Aorta (tissue), 5 donors: ENCODE results near the gene AUTS2. TPM values are rescaled to one million over a fixed set of nuclear protein-coding genes. Genes with fewer than 3 reads are reported as not detected.

Experiments used
- ATAC-seq: fragments of 200-7000 bp; cut with Tn5 transposase; one replicate; pipeline ENCODE4 v1.9.1; 2022; ENCODE audit warnings: moderate library complexity; ENCODE audit not compliant: low FRiP score
- DNase-seq, 2 donors: peaks; one replicate each; pipeline ENCODE4 v3.0.0-alpha.2; 2020
- H3K27ac ChIP-seq, 2 donors: one replicate each; pipeline ENCODE4 v1.5.1; 2013; ENCODE audit warnings: low read length in 2 of 2, mild to moderate bottlenecking in 2 of 2, moderate library complexity in 2 of 2, control low read depth in 1 of 2, inconsistent platforms in 1 of 2, low read depth in 1 of 2
- H3K27me3 ChIP-seq, 2 donors: one replicate each; pipeline ENCODE4 v1.6.1; 2013; ENCODE audit warnings: control low read depth in 1 of 2, low read length in 1 of 2, mild to moderate bottlenecking in 1 of 2, moderate library complexity in 1 of 2; ENCODE audit not compliant: insufficient read depth in 2 of 2, control insufficient read depth in 1 of 2
- H3K36me3 ChIP-seq, 2 donors: one replicate each; pipeline ENCODE4 v1.6.1; 2013; ENCODE audit warnings: control low read depth in 1 of 2, low read length in 1 of 2, mild to moderate bottlenecking in 1 of 2; ENCODE audit not compliant: insufficient read depth in 2 of 2, control insufficient read depth in 1 of 2
- H3K4me1 ChIP-seq, 2 donors: one replicate each; pipeline ENCODE4 v1.6.1; 2013; ENCODE audit warnings: low read length in 2 of 2, control low read depth in 1 of 2, mild to moderate bottlenecking in 1 of 2, moderate library complexity in 1 of 2; ENCODE audit not compliant: insufficient read depth in 2 of 2, control insufficient read depth in 1 of 2
- H3K4me3 ChIP-seq, 2 donors: one replicate each; pipeline ENCODE4 v1.5.1; 2013; ENCODE audit warnings: low read length in 2 of 2, control low read depth in 1 of 2, mild to moderate bottlenecking in 1 of 2
- H3K9me3 ChIP-seq: one replicate; pipeline ENCODE4 v1.6.1; 2013; ENCODE audit warnings: mild to moderate bottlenecking, low read length; ENCODE audit not compliant: control insufficient read depth
- WGBS, 2 donors: extraction: QIAGEN DNeasy Blood & Tissue Kit; methylation state at CpG; one replicate each; pipeline ENCODE4 v1.1.7; 2013; 5-methylcytosine and 5-hydroxymethylcytosine counted together
- intact Hi-C, 2 donors: fragments of 100-400 bp; cut with DNase I; formaldehyde crosslinking; loops; one replicate each; pipeline versions ENCODE4 v1.14.2 to v1.15.0; 2022
- polyA plus RNA-seq, 2 donors: library from polyadenylated mRNA; stranded (reverse); fragments of 200-250 nt; gene quantifications; one replicate each; pipeline ENCODE4 v1.2.3, GENCODE V29; 2013
- total RNA-seq, 2 donors: library from RNA; stranded (reverse); fragmentation: NEBNext Ultra II Directional; extraction: Animal tissue kit (Norgen Biotek cat#: 25700); gene quantifications; one replicate each; pipeline ENCODE4 v1.2.1, GENCODE V29; 2021
- donor health status: healthy with polysubstance abuse.
- donor health status: Bipolar disorder and iron deficiency.
- donor health status: DM: no; HTN: no; CAD: no.
- donor health status: DM: no; HTN: no; CAD: no.
- donor health status: DM: yes; HTN: yes; CAD: no.

Gene AUTS2
- total and polyA plus RNA-seq, 4 donors: 3.9 to 102 (median 57.0) TPM

- WGBS, 2 donors: 50 to 98% methylated on average over 2 of the region's 2 CpGs
- Histone ChIP-seq H3K4me1 (no peaks in the 10 kb centered on the region), H3K27ac (no peak overlapping the region), H3K9me3 (no peaks in the 10 kb centered on the region), H3K36me3 (no peaks in the 10 kb centered on the region), H3K27me3 (no peaks in the 10 kb centered on the region), H3K4me3 (no peak overlapping the region)
- DNase-seq (no peak), ATAC-seq (no peak)
- intact Hi-C loops: no loop called here
These were observed 978.8 kb downstream of the AUTS2 start for GRCh38 chr7:70577078-70577477.

- DNase-seq (no peak), ATAC-seq (no peak)
- intact Hi-C loops: no loop called here
- Histone ChIP-seq H3K9me3 (no peaks in the 10 kb centered on the region), H3K27ac (no peak overlapping the region), H3K4me1 (no peaks in the 10 kb centered on the region), H3K27me3 (no peaks in the 10 kb centered on the region), H3K4me3 (no peak overlapping the region), H3K36me3 (no peaks in the 10 kb centered on the region)
- 94 to 95% methylated on average over 3 of the region's 3 CpGs for WGBS, 2 donors
These were observed 979.9 kb downstream of the AUTS2 start for GRCh38 chr7:70578131-70578530.

- Histone ChIP-seq H3K4me3 (no peak overlapping the region), H3K9me3 (no peaks in the 10 kb centered on the region), H3K27me3 (no peaks in the 10 kb centered on the region), H3K4me1 (no peaks in the 10 kb centered on the region), H3K27ac (no peak overlapping the region), H3K36me3 (no peaks in the 10 kb centered on the region)
- intact Hi-C loops: no loop called here
- no peak for DNase-seq
- 90 to 94% methylated on average over 6 of the region's 6 CpGs for WGBS, 2 donors
- no peak for ATAC-seq
These were observed 981.3 kb downstream of the AUTS2 start for GRCh38 chr7:70579397-70580097.

GRCh38 chr7:70580161-70580560 is 981.9 kb downstream of the AUTS2 start:
- no peak for DNase-seq
- H3K27me3 ChIP-seq: no peaks in the 10 kb centered on the region
- ATAC-seq: no peak
- H3K36me3 ChIP-seq: no peaks in the 10 kb centered on the region
- no peak overlapping the region for H3K27ac ChIP-seq
- H3K4me3 ChIP-seq: no peak overlapping the region
- intact Hi-C loops: no loop called here
- WGBS, 2 donors: 93 to 95% methylated on average over 6 of the region's 6 CpGs
- H3K9me3 ChIP-seq: no peaks in the 10 kb centered on the region
- H3K4me1 ChIP-seq: no peaks in the 10 kb centered on the region

- H3K9me3 ChIP-seq: no peaks in the 10 kb centered on the region
- no peak overlapping the region for H3K4me3 ChIP-seq
- DNase-seq: no peak
- WGBS, 2 donors: 72 to 73% methylated on average over 18 of the region's 18 CpGs
- no peaks in the 10 kb centered on the region for H3K36me3 ChIP-seq
- intact Hi-C loops: no loop called here
- H3K27ac ChIP-seq: no peak overlapping the region
- no peaks in the 10 kb centered on the region for H3K27me3 ChIP-seq
- no peak for ATAC-seq
- H3K4me1 ChIP-seq: no peaks in the 10 kb centered on the region
These were observed 984.9 kb downstream of the AUTS2 start for GRCh38 chr7:70582927-70583895.

- no peak overlapping the region for H3K4me3 ChIP-seq
- intact Hi-C loops: no loop called here
- no peaks in the 10 kb centered on the region for H3K36me3 ChIP-seq
- no peaks in the 10 kb centered on the region for H3K4me1 ChIP-seq
- no peak for ATAC-seq
- no peaks in the 10 kb centered on the region for H3K9me3 ChIP-seq
- H3K27ac ChIP-seq: no peak overlapping the region
- no peaks in the 10 kb centered on the region for H3K27me3 ChIP-seq
- no peak for DNase-seq
- 92 to 93% methylated on average over 16 of the region's 16 CpGs for WGBS, 2 donors
These were observed 985.9 kb downstream of the AUTS2 start for GRCh38 chr7:70583965-70584883.

- Histone ChIP-seq H3K27ac (no peak overlapping the region), H3K9me3 (no peaks in the 10 kb centered on the region), H3K4me1 (no peaks in the 10 kb centered on the region), H3K36me3 (no peaks in the 10 kb centered on the region), H3K4me3 (no peak overlapping the region), H3K27me3 (no peaks in the 10 kb centered on the region)
- ATAC-seq (no peak), DNase-seq (no peak)
- 72 to 97% methylated on average over 4 of the region's 4 CpGs for whole genome bisulfite sequencing, 2 donors
- intact Hi-C loops: no loop called here
These were observed 986.8 kb downstream of the AUTS2 start for GRCh38 chr7:70585071-70585470.

GRCh38 chr7:70586822-70587221 is 988.5 kb downstream of the AUTS2 start:
- H3K27me3 ChIP-seq: no peaks in the 10 kb centered on the region
- DNase-seq (no peak), ATAC-seq (no peak)
- H3K27ac ChIP-seq: no peak overlapping the region
- intact Hi-C loops: no loop called here
- no peak overlapping the region for H3K4me3 ChIP-seq
- H3K36me3 ChIP-seq: no peaks in the 10 kb centered on the region
- H3K4me1 ChIP-seq: no peaks in the 10 kb centered on the region
- H3K9me3 ChIP-seq: no peaks in the 10 kb centered on the region
- WGBS, 2 donors: 90 to 100% methylated on average over 1 of the region's 1 CpG
